Liver (tissue), 9 donors: ENCODE measurements around the gene DSCAM. TPM values are rescaled to one million over a fixed set of nuclear protein-coding genes. Genes with fewer than 3 reads are reported as not detected.

Experiments
- DNase-seq: peaks from one replicate; pipeline ENCODE4 v3.0.0-alpha.2; 2017; ENCODE audit warnings: low spot score
- H3K27ac ChIP-seq, 2 donors: one replicate each; pipeline ENCODE4 v1.7.0; 2013; ENCODE audit warnings: inconsistent platforms in 2 of 2, low read length in 2 of 2, control low read depth in 1 of 2, low read depth in 1 of 2, mild to moderate bottlenecking in 1 of 2
- H3K27me3 ChIP-seq, 4 donors: one replicate each; pipeline versions ENCODE4 v1.6.1 to v1.7.0; 2013; ENCODE audit warnings: low read length in 3 of 4, inconsistent platforms in 1 of 4, mild to moderate bottlenecking in 1 of 4, moderate library complexity in 1 of 4; ENCODE audit not compliant: control insufficient read depth in 4 of 4, insufficient read depth in 4 of 4
- H3K36me3 ChIP-seq, 4 donors: one replicate each; pipeline versions ENCODE4 v1.6.1 to v1.7.0; 2013; ENCODE audit warnings: low read length in 3 of 4, mild to moderate bottlenecking in 3 of 4, low read depth in 1 of 4, moderate library complexity in 1 of 4; ENCODE audit not compliant: control insufficient read depth in 4 of 4, insufficient read depth in 3 of 4
- H3K4me1 ChIP-seq, 4 donors: one replicate each; pipeline versions ENCODE4 v1.6.1 to v1.7.0; 2013; ENCODE audit warnings: low read length in 3 of 4, mild to moderate bottlenecking in 3 of 4, moderate library complexity in 1 of 4; ENCODE audit not compliant: control insufficient read depth in 4 of 4, insufficient read depth in 4 of 4
- H3K4me3 ChIP-seq, 3 donors: one replicate each; pipeline versions ENCODE4 v1.6.1 to v1.7.0; 2013; ENCODE audit warnings: low read length in 3 of 3, control low read depth in 1 of 3, low read depth in 1 of 3, mild to moderate bottlenecking in 1 of 3
- H3K9ac ChIP-seq, 2 donors: one replicate each; pipeline ENCODE4 v1.7.0; 2013; ENCODE audit warnings: low read length in 2 of 2, mild to moderate bottlenecking in 2 of 2, moderate library complexity in 2 of 2, control low read depth in 1 of 2, low read depth in 1 of 2
- H3K9me3 ChIP-seq, 4 donors: one replicate each; pipeline versions ENCODE4 v1.6.1 to v1.7.0; 2013; ENCODE audit warnings: low read length in 3 of 4; ENCODE audit not compliant: control insufficient read depth in 4 of 4
- ATF3 ChIP-seq: IDR thresholded peaks from 2 replicates; pipeline ENCODE4 v1.6.1; 2016; ENCODE audit warnings: antibody characterized with exemption
- CTCF ChIP-seq: fragments of 150-350 bp; IDR thresholded peaks from 2 replicates; pipeline ENCODE4 v1.5.1; 2017; ENCODE audit warnings: improper control_type of control experiment, low read depth, low read length; ENCODE audit not compliant: missing input control
- EGR1 ChIP-seq, 2 donors: IDR thresholded peaks; 2 replicates each; pipeline ENCODE4 v1.6.1; 2016 to 2018; ENCODE audit warnings: antibody characterized with exemption in 2 of 2, low read depth in 2 of 2
- FOXA1 ChIP-seq: IDR thresholded peaks from 2 replicates; pipeline ENCODE4 v1.6.1; 2016; ENCODE audit warnings: antibody characterized with exemption
- FOXA2 ChIP-seq: IDR thresholded peaks from 2 replicates; pipeline ENCODE4 v1.6.1; 2016; ENCODE audit warnings: antibody characterized with exemption
- GABPA ChIP-seq, 2 donors: IDR thresholded peaks in 1 of 2; conservative IDR thresholded peaks in 1 of 2; 2 replicates each; pipeline ENCODE4 v1.6.1; 2016; ENCODE audit warnings: antibody characterized with exemption in 2 of 2, mild to moderate bottlenecking in 1 of 2, moderate library complexity in 1 of 2
- HNF4A ChIP-seq, 2 donors: conservative IDR thresholded peaks; 2 replicates each; pipeline ENCODE4 v1.6.1; 2016; ENCODE audit warnings: antibody characterized with exemption in 2 of 2, mild to moderate bottlenecking in 2 of 2
- HNF4G ChIP-seq: IDR thresholded peaks from 2 replicates; pipeline ENCODE4 v1.6.1; 2016; ENCODE audit warnings: antibody characterized with exemption
- JUND ChIP-seq, 2 donors: IDR thresholded peaks; 2 replicates each; pipeline ENCODE4 v1.6.1; 2016; ENCODE audit warnings: antibody characterized with exemption in 2 of 2
- SP1 ChIP-seq: IDR thresholded peaks from 2 replicates; pipeline ENCODE4 v1.6.1; 2018; ENCODE audit warnings: antibody characterized with exemption, mild to moderate bottlenecking
- TAF1 ChIP-seq: conservative IDR thresholded peaks from 2 replicates; pipeline ENCODE4 v1.6.1; 2016; ENCODE audit warnings: antibody characterized with exemption, mild to moderate bottlenecking
- YY1 ChIP-seq: IDR thresholded peaks from 2 replicates; pipeline ENCODE4 v1.6.1; 2016; ENCODE audit warnings: antibody characterized with exemption, mild to moderate bottlenecking
- WGBS: extraction: QIAGEN DNeasy Blood & Tissue Kit; methylation state at CpG from one replicate; pipeline ENCODE4 v1.1.7; 2013; 5-methylcytosine and 5-hydroxymethylcytosine counted together
- polyA plus RNA-seq, 2 donors: library from polyadenylated mRNA; stranded (reverse) in 1 of 2; unstranded in 1 of 2; fragments of 200-250 nt in 1 of 2; fragments of >200 nt in 1 of 2; fragmentation: Nextera tagmentation in 1 of 2; extraction: Ambion mirVana in 1 of 2; gene quantifications; one replicate each; pipeline versions ENCODE4 v1.2.1 to v1.2.3, GENCODE V29; 2013 to 2015
- total RNA-seq, 2 donors: library from RNA; depleted of rRNA; stranded (reverse); fragments of >200 nt; gene quantifications; one replicate each; pipeline ENCODE4 v1.2.3, GENCODE V29; 2014
- TF ChIP-seq, protein P1 (sequence below): IDR thresholded peaks from 2 replicates; pipeline ENCODE4 v1.6.1; 2016; ENCODE audit warnings: antibody characterized with exemption
- TF ChIP-seq, protein P2 (sequence below): IDR thresholded peaks from 2 replicates; pipeline ENCODE4 v1.6.1; 2016; ENCODE audit warnings: antibody characterized with exemption
- donor health status: healthy.
- donor health status: healthy.
- donor health status: healthy.
- donor health status: healthy.
- donor health status: healthy.

Gene DSCAM
- total and polyA plus RNA-seq, 4 donors: 0.02 to 0.23 (median 0.10) TPM

GRCh38 chr21:40349591-40349990, 497.4 kb downstream of the DSCAM start:
- H3K4me3 ChIP-seq: no peak overlapping the region
- peaks cover 0 to 4% (median 0%) of the 10 kb centered on the region in 4 donors for H3K27me3 ChIP-seq
- WGBS: 55% methylated on average over 2 of the region's 2 CpGs

DNA sequence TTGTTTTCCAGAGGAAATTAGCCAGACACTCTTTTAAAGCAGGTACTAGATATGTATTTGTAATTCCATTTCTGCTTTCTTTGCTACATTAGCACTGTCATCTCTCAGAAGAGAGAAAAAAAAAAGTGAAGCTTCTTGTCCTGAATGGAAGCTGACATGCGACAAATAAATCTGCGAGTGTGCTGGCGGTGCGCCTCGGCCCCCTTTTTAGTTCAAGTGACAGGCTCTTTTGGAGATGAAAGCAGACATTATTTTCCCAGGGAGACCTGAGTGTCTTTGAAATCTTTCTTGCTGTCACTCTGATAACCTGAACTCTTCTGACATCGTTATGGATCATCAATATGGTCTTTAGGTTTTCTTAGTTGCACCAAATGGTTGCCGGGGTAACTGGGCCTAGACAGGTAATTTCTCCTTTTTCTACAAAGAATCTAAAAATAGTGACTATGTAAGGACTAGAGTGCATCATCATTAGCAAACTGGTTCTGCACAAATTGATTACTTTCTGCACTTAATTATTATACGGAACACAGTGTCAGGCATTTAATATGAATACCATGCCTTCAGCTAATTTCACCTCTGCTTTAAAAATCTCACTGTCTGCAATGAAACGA, 501.1 kb downstream of the DSCAM start:
- WGBS: 83% methylated on average over 9 of the region's 9 CpGs
- Histone ChIP-seq H3K27ac (no peak overlapping the region), H3K9me3 (no peaks in the 10 kb centered on the region), H3K4me3 (no peak overlapping the region), H3K9ac (no peak overlapping the region), H3K4me1 (no peaks in the 10 kb centered on the region), H3K27me3 (peaks cover 0 to 4% (median 0%) of the 10 kb centered on the region in 4 donors), H3K36me3 (no peaks in the 10 kb centered on the region)
- TF ChIP-seq ATF3 (no peak), SP1 (no peak), TAF1 (no peak), HNF4A (conservative IDR thresholded peaks at IDR 0.05) (no peak)
- DNase-seq: no peak

More at GRCh38 chr21:40349591-40349990, 497.4 kb downstream of the DSCAM start:
- H3K9me3 ChIP-seq: no peaks in the 10 kb centered on the region
- TF ChIP-seq EGR1 (IDR thresholded peaks at IDR 0.05; ENCODE audit: low read depth in 2 of 2) (no peak), SP1 (no peak), YY1 (no peak), JUND (IDR thresholded peaks at IDR 0.05) (no peak), CTCF (no peak), HNF4G (no peak), TAF1 (no peak), GABPA (IDR thresholded peaks at IDR 0.05 in 1 of 2, conservative IDR thresholded peaks at IDR 0.05 in 1 of 2) (no peak), FOXA2 (no peak)
- TF ChIP-seq, protein P1, sequence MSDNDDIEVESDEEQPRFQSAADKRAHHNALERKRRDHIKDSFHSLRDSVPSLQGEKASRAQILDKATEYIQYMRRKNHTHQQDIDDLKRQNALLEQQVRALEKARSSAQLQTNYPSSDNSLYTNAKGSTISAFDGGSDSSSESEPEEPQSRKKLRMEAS: no peak
- TF ChIP-seq, protein P2, sequence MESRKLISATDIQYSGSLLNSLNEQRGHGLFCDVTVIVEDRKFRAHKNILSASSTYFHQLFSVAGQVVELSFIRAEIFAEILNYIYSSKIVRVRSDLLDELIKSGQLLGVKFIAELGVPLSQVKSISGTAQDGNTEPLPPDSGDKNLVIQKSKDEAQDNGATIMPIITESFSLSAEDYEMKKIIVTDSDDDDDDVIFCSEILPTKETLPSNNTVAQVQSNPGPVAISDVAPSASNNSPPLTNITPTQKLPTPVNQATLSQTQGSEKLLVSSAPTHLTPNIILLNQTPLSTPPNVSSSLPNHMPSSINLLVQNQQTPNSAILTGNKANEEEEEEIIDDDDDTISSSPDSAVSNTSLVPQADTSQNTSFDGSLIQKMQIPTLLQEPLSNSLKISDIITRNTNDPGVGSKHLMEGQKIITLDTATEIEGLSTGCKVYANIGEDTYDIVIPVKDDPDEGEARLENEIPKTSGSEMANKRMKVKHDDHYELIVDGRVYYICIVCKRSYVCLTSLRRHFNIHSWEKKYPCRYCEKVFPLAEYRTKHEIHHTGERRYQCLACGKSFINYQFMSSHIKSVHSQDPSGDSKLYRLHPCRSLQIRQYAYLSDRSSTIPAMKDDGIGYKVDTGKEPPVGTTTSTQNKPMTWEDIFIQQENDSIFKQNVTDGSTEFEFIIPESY: no peak
- H3K9ac ChIP-seq: no peak overlapping the region
- no peaks in the 10 kb centered on the region for H3K4me1 ChIP-seq
- H3K27ac ChIP-seq: no peak overlapping the region
- H3K36me3 ChIP-seq: no peaks in the 10 kb centered on the region
- no peak for DNase-seq

GRCh38 chr21:40340357-40340756, 506.6 kb downstream of the DSCAM start:
- Histone ChIP-seq H3K9ac (no peak overlapping the region), H3K27ac (no peak overlapping the region), H3K4me1 (no peaks in the 10 kb centered on the region), H3K36me3 (no peaks in the 10 kb centered on the region), H3K27me3 (no peaks in the 10 kb centered on the region), H3K9me3 (no peaks in the 10 kb centered on the region), H3K4me3 (no peak overlapping the region)
- no peak for DNase-seq
- TF ChIP-seq CTCF (no peak), FOXA1 (no peak), ATF3 (no peak), HNF4G (no peak)
